Natural killer cell treated with Interleukin-12 subunit alpha and Interleukin-12 subunit beta and Interleukin-15 and Interleukin-18, amount 100 ng/mL, for 72 hours (primary cell): ENCODE measurements around the gene FGD6. TPM values are rescaled to one million over a fixed set of nuclear protein-coding genes. Genes with fewer than 3 reads are reported as not detected.
"Not testable (repeated sequence)": the region's sequence is repeated elsewhere in the genome, so short reads cannot be mapped to it uniquely, and the experiment has no call there.

Experiments used
- ATAC-seq, 2 donors: fragments of 150-1000 bp; cut with Tn5 transposase in 1 of 2; sonication (Bioruptor Pico), chemical (Tn5 transposase) in 1 of 2; 2 replicates each; pipeline ENCODE4 v1.10.0; 2021
- DNase-seq: peaks from one replicate; pipeline ENCODE4 v3.0.0; 2022; ENCODE audit warnings: low spot score
- H3K27ac Mint-ChIP-seq, 2 donors: 1 replicate in 1 of 2; 2 replicates in 1 of 2; pipeline ENCODE4 v1.8.0; 2022; ENCODE audit warnings: mixed read lengths in 2 of 2, mild to moderate bottlenecking in 1 of 2, moderate library complexity in 1 of 2
- H3K27me3 Mint-ChIP-seq, 2 donors: 1 replicate in 1 of 2; 2 replicates in 1 of 2; pipeline ENCODE4 v1.8.0; 2022; ENCODE audit warnings: mixed read lengths in 2 of 2
- H3K36me3 Mint-ChIP-seq: one replicate; pipeline ENCODE4 v1.8.0; 2022; ENCODE audit warnings: mixed read lengths
- H3K4me1 Mint-ChIP-seq, 2 donors: 1 replicate in 1 of 2; 2 replicates in 1 of 2; pipeline ENCODE4 v1.8.0; 2022; ENCODE audit warnings: low read depth in 2 of 2, mixed read lengths in 2 of 2, mild to moderate bottlenecking in 1 of 2
- H3K4me3 Mint-ChIP-seq: one replicate; pipeline ENCODE4 v1.8.0; 2022; ENCODE audit warnings: mixed read lengths
- H3K9me3 Mint-ChIP-seq: 2 replicates; pipeline ENCODE4 v1.8.0; 2022; ENCODE audit warnings: mixed read lengths
- total RNA-seq, 2 donors: library from RNA; stranded (reverse); gene quantifications; one replicate each; pipeline ENCODE4 v1.2.3, GENCODE V29; 2022

FGD6 gene
- total RNA-seq, 2 donors from 2014 or later = 0.62 to 2.0 TPM

- H3K27ac Mint-ChIP-seq = no peak overlapping the region
- H3K4me1 Mint-ChIP-seq = no peaks in the 10 kb centered on the region
- peaks cover 0 to 13% of the 10 kb centered on the region in 2 donors for H3K27me3 Mint-ChIP-seq
- no peak for DNase-seq
- no peak for ATAC-seq
- H3K4me3 Mint-ChIP-seq = no peak overlapping the region
- no peaks in the 10 kb centered on the region for H3K36me3 Mint-ChIP-seq
- no peaks in the 10 kb centered on the region for H3K9me3 Mint-ChIP-seq
Observed at GRCh38 chr12:95173392-95174251, 43.6 kb downstream of the FGD6 start.

- H3K4me1 Mint-ChIP-seq = no peaks in the 10 kb centered on the region
- DNase-seq (no peak), ATAC-seq (no peak)
- peaks cover 0 to 5% of the 10 kb centered on the region in 2 donors for H3K27me3 Mint-ChIP-seq
- no peak overlapping the region for H3K4me3 Mint-ChIP-seq
- H3K36me3 Mint-ChIP-seq = no peaks in the 10 kb centered on the region
- no peak overlapping the region for H3K27ac Mint-ChIP-seq
- no peaks in the 10 kb centered on the region for H3K9me3 Mint-ChIP-seq
Observed at GRCh38 chr12:95169368-95169767, 47.9 kb downstream of the FGD6 start.

- DNase-seq (no peak), ATAC-seq (no peak)
- no peaks in the 10 kb centered on the region for H3K9me3 Mint-ChIP-seq
- peaks cover 2 to 5% of the 10 kb centered on the region in 2 donors for H3K27me3 Mint-ChIP-seq
- no peaks in the 10 kb centered on the region for H3K4me1 Mint-ChIP-seq
- H3K27ac Mint-ChIP-seq = no peak overlapping the region
- H3K36me3 Mint-ChIP-seq = no peaks in the 10 kb centered on the region
- H3K4me3 Mint-ChIP-seq = no peak overlapping the region
Observed at GRCh38 chr12:95168746-95169145, 48.5 kb downstream of the FGD6 start.

GRCh38 chr12:95164656-95165055 is 52.6 kb downstream of the FGD6 start:
- no peak for ATAC-seq
- Mint-ChIP-seq H3K4me3 (no peak overlapping the region), H3K9me3 (no peaks in the 10 kb centered on the region)

GRCh38 chr12:95158919-95159318 is 58.3 kb downstream of the FGD6 start:
- DNase-seq (no peak), ATAC-seq (no peak)
- Mint-ChIP-seq H3K4me1 (no peaks in the 10 kb centered on the region), H3K36me3 (no peaks in the 10 kb centered on the region), H3K9me3 (no peaks in the 10 kb centered on the region), H3K4me3 (no peak overlapping the region), H3K27me3 (peaks cover 0 to 9% of the 10 kb centered on the region in 2 donors), H3K27ac (no peak overlapping the region)

More at GRCh38 chr12:95164656-95165055, 52.6 kb downstream of the FGD6 start:
- H3K27ac Mint-ChIP-seq = no peak overlapping the region
- H3K4me1 Mint-ChIP-seq = no peaks in the 10 kb centered on the region
- H3K36me3 Mint-ChIP-seq = no peaks in the 10 kb centered on the region
- no peak for DNase-seq
- H3K27me3 Mint-ChIP-seq = peaks cover 2 to 9% of the 10 kb centered on the region in 2 donors

GRCh38 chr12:95151821-95152220 is 65.4 kb downstream of the FGD6 start:
- ATAC-seq = no peak
- no peak overlapping the region for H3K4me3 Mint-ChIP-seq
- no peak for DNase-seq

GRCh38 chr12:95151406-95151805 is 65.9 kb downstream of the FGD6 start:
- ATAC-seq (no peak), DNase-seq (no peak)
- Mint-ChIP-seq H3K27ac (no peak overlapping the region), H3K36me3 (no peaks in the 10 kb centered on the region), H3K9me3 (no peaks in the 10 kb centered on the region), H3K4me1 (no peaks in the 10 kb centered on the region), H3K4me3 (no peak overlapping the region), H3K27me3 (peaks cover 0 to 4% of the 10 kb centered on the region in 2 donors)

More at GRCh38 chr12:95151821-95152220, 65.4 kb downstream of the FGD6 start:
- H3K4me1 Mint-ChIP-seq = no peaks in the 10 kb centered on the region
- H3K27ac Mint-ChIP-seq = no peak overlapping the region
- no peaks in the 10 kb centered on the region for H3K36me3 Mint-ChIP-seq
- H3K9me3 Mint-ChIP-seq = no peaks in the 10 kb centered on the region
- peaks cover 0 to 4% of the 10 kb centered on the region in 2 donors for H3K27me3 Mint-ChIP-seq

- no peak overlapping the region for H3K27ac Mint-ChIP-seq
- H3K36me3 Mint-ChIP-seq = no peaks in the 10 kb centered on the region
- no peak for ATAC-seq
- no peaks in the 10 kb centered on the region for H3K9me3 Mint-ChIP-seq
- peaks cover 0 to 4% of the 10 kb centered on the region in 2 donors for H3K27me3 Mint-ChIP-seq
- DNase-seq = no peak
- H3K4me1 Mint-ChIP-seq = no peaks in the 10 kb centered on the region
- H3K4me3 Mint-ChIP-seq = no peak overlapping the region
Observed at GRCh38 chr12:95150501-95150900, 66.8 kb downstream of the FGD6 start.

- no peaks in the 10 kb centered on the region for H3K9me3 Mint-ChIP-seq
- no peaks in the 10 kb centered on the region for H3K36me3 Mint-ChIP-seq
- H3K27me3 Mint-ChIP-seq = peaks cover 0 to 2% of the 10 kb centered on the region in 2 donors
- no peak overlapping the region for H3K4me3 Mint-ChIP-seq
- ATAC-seq (no peak), DNase-seq (no peak)
- no peaks in the 10 kb centered on the region for H3K4me1 Mint-ChIP-seq
- no peak overlapping the region for H3K27ac Mint-ChIP-seq
Observed at GRCh38 chr12:95147866-95148265, 69.4 kb downstream of the FGD6 start.

- Mint-ChIP-seq H3K9me3 (no peaks in the 10 kb centered on the region), H3K4me3 (no peak overlapping the region), H3K27ac (no peak overlapping the region), H3K36me3 (no peaks in the 10 kb centered on the region), H3K27me3 (no peaks in the 10 kb centered on the region), H3K4me1 (no peaks in the 10 kb centered on the region)
- ATAC-seq (no peak), DNase-seq (no peak)
Observed at GRCh38 chr12:95146769-95147168, 70.5 kb downstream of the FGD6 start.

- Mint-ChIP-seq H3K4me1 (no peaks in the 10 kb centered on the region), H3K9me3 (no peaks in the 10 kb centered on the region), H3K36me3 (no peaks in the 10 kb centered on the region), H3K27ac (no peak overlapping the region), H3K27me3 (no peaks in the 10 kb centered on the region), H3K4me3 (no peak overlapping the region)
- DNase-seq (no peak), ATAC-seq (no peak)
Observed at GRCh38 chr12:95143621-95144205, 73.6 kb downstream of the FGD6 start.

- Mint-ChIP-seq H3K4me3 (no peak overlapping the region), H3K27ac (no peak overlapping the region), H3K9me3 (no peaks in the 10 kb centered on the region), H3K4me1 (no peaks in the 10 kb centered on the region), H3K36me3 (no peaks in the 10 kb centered on the region), H3K27me3 (no peaks in the 10 kb centered on the region)
- ATAC-seq (no peak), DNase-seq (no peak)
Observed at GRCh38 chr12:95142431-95143151, 74.7 kb downstream of the FGD6 start.

GRCh38 chr12:95141310-95141709 is 76.0 kb downstream of the FGD6 start:
- Mint-ChIP-seq H3K27me3 (no peaks in the 10 kb centered on the region), H3K9me3 (no peaks in the 10 kb centered on the region), H3K4me1 (no peaks in the 10 kb centered on the region), H3K4me3 (no peak overlapping the region), H3K27ac (no peak overlapping the region), H3K36me3 (no peaks in the 10 kb centered on the region)
- DNase-seq (no peak), ATAC-seq (no peak)

- not testable (repeated sequence) for DNase-seq, ATAC-seq, H3K4me1 Mint-ChIP-seq, H3K27me3 Mint-ChIP-seq, H3K27ac Mint-ChIP-seq, H3K9me3 Mint-ChIP-seq, H3K36me3 Mint-ChIP-seq, H3K4me3 Mint-ChIP-seq
Observed at GRCh38 chr12:95138031-95138430, 79.2 kb downstream of the FGD6 start.
